HG02943 (cell line): ENCODE results near the gene MAGI1.
"Not testable (repeated sequence)": the region's sequence is repeated elsewhere in the genome, so short reads cannot be mapped to it uniquely, and the experiment has no call there.

Experiments used
- ATAC-seq: cut with Tn5 transposase; IDR thresholded peaks from one replicate; pipeline ENCODE4 v1.9.1; 2021; ENCODE audit warnings: mild to moderate bottlenecking, low read depth, moderate library complexity; ENCODE audit not compliant: unreplicated experiment

The MAGI1 gene

DNA sequence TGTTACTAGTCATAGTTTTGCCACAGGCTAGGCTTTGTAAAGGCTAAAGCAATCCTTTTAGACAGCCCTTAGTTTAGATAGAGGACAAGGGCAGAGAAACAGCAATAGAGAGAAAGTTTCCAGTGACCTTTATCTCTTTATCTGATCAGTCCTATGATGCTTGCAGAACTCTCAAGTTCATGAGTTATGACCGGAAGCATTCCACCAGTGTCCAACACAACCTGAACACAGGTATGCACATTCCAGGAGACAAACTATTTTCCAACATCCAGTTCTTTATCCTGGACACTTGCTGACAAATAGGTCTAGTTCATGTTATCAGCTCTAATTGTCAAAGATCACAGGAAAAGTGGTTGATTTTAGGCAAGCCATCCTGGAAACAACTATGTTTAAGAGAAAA, 422.2 kb downstream of the MAGI1 start:
- no peak for ATAC-seq

DNA sequence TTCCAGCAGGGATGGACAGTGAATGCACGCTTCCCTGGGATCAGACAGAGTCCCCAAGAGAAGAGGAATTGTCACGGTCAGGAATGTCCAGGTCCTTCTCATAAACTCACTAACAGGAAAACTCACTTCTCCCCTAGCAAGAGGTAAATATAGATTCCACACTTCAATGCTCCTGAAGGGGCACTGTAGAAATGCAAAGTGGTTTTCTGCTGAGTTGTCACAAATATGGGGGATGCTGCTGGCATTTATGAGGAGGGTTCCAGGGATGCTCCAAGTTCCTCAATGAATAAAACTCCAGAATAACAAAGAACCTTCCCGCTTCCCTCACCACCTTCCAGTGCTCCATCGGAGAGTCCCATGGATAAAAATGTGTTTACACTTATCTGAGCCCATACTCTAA, 423.4 kb downstream of the MAGI1 start:
- ATAC-seq: no peak

DNA sequence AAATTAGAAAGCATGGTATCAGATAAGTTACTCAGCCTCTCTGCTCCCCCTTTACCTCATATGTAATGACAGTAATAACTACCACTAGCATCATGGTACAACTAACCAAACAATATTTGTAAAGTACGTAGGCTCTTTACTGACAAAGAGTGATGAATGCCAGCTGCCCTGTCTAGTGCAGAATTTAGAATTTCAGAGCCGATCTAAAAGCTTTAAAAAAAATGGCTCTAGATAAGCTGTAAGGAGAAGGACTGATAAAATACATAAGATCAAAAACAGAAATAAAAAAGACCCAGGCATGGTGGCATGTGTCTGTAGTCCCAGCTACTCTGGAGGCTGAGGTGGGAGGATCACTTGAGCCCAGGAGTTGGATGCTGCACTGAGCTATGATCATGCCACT, 424.1 kb downstream of the MAGI1 start:
- no peak for ATAC-seq

DNA sequence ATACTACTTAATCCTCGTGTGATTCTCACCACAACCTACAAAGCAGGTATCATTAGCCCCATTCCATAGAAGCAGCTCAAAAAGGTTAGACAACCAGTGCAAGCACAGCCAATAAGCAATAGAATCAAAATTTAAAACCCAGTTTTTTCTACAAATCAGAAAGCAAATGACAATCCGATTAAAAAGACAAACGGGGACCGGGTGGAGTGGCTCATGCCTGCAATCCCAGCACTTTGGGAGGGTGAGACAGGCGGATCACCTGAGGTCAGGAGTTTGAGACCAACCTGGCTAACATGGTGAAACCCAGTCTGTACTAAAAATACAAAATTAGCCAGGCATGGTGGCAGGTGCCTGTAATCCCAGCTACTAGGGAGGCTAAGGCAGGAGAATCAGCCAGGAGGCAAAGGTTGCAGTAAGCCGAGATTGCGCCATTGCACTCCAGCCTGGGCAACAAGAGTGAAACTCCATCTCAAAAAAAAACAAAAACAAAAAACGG, 430.7 kb downstream of the MAGI1 start:
- ATAC-seq: not testable (repeated sequence)

DNA sequence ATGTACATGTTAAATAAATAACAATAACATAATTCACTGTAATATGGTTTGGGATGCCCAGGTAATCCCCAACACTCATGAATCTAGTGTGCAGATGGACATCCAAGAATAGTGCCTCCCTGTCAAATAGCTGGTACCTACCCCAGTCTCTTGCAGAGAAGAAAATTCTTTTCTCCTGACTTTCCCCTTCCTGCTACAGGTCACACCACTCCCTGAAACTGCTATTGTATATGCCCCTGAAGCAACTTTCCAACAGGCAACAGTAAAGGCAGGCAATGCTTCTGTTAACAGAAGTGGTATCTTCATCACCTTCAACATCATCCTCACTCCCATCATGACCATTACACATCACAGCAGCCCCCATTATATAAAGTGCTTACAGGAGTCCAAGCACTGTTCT, 431.6 kb downstream of the MAGI1 start:
- no peak for ATAC-seq

DNA sequence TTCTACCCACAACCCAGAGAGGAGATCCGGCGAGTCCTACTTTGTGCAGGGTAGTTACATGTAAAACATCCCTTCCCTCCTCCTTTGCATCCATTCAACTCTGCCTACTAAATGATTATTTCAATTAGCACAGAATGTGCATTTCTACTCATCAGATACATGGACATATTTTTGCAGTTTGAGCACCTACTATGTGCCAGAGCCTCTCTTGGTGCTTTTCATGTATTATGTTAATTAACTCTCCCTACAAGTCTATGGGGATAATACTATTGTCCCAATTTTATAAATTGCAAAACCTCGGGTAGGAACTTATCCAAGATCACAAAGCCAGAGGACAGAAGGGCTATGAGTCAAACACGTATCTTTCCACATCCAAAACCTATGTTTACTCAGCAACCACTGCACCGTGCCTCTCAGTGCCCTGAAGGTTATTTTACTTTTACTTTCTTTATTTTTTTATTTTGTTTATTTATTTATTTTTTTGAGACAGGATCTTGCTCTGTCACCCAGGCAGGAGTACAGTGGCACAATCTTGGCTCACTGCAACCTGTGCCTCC, 432.8 kb downstream of the MAGI1 start:
- no peak for ATAC-seq

DNA sequence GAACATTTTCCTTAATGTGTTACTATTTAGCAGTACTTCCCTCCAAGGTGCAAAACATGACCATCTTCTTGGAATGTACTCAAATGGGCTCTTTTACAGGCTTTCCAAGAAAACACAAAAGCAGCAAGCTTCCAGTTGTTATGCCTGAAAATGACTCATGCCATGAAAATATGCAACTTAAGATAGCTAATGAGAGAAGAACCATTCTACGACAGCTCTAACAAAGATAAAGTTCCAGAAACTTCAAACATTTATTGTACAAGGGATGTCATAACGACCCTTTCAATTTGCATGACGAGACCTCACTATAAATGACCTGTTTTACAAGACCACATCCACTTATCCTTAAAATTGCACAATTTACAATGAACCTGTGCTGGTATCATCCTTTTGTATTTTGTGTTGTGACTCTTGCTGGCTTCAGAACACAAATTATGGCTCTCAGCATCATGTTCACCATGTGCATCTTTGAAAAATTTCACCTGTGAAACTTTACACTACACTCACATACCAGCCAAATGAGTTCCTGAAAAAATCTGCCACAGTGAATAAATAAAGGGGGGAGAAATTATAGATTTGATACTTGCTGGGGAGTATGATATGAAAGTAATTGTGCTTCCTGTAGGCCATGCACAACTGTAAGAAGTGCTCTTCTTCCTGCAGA, 433.7 kb downstream of the MAGI1 start:
- ATAC-seq: no peak

DNA sequence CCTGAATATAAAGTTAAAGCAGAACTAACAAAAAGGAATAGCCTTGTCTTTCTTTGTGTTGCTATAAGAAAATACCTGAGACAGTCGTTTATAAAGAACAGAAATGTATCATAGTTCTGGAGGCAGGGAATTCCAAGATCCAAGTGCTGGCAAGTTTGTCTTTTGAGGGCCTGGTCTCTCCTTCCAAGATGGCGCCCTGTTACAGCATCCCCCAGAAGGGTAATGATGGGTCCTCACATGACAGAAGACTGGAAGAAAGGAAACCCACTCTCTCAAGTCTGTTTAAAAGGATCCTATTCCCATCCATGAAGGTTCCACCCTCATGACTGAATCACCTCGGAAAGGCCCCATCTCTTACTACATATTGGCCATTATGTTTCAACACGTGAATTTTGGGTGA, 435.1 kb downstream of the MAGI1 start:
- ATAC-seq: no peak

DNA sequence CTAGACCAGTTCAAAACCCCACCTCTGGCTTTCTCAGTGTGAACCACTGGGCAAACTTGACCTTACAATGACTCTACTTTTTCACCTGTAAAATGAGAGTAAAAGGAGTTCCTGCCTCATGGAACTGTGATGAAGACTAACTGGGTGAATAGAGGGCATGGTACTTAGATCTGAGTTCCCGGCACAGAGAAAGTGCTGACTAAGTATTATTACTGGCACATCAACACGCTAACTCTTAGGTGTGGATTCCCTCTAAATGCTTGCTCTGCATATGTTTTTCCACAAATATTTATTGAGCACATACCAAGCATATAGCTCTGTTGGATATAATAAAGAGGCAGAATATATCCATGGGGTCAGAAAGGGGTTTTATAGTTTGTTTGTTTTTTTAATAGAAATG, 437.8 kb downstream of the MAGI1 start:
- no peak for ATAC-seq

DNA sequence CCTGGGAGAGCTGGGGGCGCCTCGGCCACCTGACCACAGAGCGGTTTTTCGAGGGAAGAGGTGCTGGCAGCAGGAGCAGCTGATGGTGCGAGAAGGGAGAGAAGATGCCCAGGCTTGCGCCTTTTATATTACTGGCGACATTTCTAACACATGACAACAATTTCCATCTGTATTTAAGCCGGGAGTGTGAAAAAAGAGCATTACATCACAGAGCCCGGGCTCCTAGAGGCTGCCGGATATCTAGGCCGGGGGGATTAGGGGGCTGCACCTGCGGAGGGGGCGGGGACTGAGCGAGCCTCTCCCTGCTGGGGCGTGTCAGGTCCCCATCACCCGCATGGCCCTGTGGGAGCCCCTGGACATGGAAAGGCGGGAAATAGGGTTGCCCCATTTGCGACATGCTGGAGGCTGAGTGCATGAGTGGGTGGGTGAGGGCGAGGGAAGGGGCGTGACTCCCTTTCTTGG, 440.7 kb downstream of the MAGI1 start:
- no peak for ATAC-seq

DNA sequence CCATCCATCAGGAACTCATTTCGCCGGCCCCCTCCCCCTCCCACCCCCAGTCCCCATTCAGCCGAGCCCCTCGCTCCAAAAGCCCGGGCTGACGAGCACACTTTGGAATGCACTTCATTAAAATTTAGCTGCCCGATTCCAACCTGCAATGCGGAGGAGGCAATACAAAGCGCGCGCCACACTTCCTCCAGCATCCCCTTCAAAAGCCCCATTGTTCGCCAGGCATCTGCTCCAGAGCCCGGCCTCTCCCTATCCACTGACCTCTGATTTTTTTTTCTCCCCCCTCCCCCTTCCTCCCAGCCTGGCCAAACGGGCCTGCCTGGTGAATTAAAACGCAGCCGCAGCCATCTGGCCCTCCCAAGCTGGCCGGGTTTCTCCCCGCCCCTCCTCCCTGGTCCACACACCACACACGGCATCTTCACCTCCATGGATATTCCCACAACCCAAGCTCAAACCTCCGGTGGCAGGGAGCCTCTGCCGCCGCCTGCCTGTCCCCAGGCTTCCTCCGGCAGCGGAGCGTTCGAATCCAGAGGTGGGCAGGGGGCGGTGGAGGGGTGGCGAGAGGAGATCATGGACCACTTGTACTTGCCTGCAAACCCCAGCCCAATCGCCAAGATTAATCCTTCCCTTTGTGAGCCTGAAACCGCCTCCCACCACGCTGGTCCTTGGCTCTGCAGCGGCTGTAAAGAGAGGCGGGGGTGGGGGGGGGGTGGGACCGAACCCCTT, 441.3 kb downstream of the MAGI1 start:
- no peak for ATAC-seq

DNA sequence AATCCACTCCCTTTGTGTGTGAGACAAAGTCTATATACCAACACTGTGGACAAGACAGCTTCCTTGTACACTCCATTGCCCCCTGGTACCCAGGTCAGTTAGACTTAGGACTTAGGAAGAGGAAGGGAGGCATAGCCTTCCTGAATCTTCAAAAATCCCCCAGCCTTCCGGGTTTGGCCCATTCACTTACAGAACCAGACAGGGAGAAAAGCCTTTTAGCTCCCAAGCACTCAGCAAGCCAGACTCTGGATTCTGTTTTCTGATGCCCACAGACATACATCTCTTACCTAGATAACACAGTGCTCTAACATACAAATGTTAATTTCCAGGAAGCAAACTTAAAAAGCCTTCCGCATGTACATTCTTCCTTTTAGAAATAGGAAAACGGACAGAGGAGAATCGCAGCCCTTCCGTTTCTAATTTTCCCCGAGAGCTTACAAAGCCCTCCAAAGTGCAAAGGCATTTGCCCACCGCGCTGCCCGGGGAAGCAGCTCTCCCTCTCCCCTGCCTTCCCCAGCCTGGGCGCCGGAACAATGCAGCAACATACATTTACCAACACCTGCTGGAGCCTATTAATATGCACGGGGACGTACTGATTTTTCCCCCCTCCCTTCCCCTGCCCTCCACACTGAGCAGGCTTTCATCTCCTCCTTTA, 442.0 kb downstream of the MAGI1 start:
- no peak for ATAC-seq

DNA sequence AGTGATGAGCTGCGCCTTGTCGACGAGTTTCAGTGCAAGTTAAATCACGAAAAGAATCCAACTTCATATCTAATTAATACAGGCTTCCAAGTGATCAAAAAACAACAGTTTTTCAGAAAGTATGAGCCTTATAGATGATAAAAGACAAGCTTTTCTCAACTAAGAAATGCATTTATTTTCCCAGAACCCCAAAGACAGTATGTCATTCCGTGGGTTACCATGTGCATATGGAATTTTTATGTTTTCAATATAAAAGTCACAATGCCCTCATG, 442.8 kb downstream of the MAGI1 start:
- no peak for ATAC-seq

DNA sequence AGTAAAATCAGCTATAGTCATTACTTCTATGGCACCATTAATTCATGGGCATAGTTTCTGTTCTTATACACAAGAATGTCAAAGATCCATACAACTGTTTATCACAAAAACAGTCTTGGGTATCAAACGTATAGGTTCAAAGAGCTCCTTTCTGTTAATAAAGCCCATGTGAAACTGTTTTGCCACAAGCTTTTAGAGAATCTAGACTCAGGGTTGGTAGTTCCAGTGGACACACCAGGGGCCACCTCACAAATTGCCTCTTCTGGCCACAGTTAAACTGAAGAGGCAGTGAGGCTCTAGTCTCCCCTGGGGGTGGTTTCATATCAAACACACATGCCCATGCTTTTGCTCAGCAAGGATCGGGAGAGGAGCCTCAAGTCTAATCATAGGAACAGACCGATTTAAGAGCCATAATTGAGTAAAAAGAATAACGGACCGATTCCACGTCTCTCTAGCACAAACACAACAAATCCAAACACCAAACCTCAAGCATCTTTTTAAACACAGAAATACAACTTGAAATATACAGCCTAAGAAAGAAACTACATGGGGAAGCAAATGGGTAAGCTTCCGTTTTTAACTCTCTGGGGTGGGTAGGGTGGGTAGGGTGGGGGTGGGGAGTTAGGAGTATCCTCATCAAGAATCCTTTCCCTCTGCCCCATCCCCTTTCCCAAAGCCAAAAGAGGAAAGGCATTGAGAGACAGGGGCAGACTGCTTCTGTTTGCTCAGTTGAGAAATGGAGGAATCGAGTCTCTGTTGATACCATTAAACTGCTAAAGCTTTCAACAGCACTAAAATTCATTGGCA, 443.3 kb downstream of the MAGI1 start:
- no peak for ATAC-seq

DNA sequence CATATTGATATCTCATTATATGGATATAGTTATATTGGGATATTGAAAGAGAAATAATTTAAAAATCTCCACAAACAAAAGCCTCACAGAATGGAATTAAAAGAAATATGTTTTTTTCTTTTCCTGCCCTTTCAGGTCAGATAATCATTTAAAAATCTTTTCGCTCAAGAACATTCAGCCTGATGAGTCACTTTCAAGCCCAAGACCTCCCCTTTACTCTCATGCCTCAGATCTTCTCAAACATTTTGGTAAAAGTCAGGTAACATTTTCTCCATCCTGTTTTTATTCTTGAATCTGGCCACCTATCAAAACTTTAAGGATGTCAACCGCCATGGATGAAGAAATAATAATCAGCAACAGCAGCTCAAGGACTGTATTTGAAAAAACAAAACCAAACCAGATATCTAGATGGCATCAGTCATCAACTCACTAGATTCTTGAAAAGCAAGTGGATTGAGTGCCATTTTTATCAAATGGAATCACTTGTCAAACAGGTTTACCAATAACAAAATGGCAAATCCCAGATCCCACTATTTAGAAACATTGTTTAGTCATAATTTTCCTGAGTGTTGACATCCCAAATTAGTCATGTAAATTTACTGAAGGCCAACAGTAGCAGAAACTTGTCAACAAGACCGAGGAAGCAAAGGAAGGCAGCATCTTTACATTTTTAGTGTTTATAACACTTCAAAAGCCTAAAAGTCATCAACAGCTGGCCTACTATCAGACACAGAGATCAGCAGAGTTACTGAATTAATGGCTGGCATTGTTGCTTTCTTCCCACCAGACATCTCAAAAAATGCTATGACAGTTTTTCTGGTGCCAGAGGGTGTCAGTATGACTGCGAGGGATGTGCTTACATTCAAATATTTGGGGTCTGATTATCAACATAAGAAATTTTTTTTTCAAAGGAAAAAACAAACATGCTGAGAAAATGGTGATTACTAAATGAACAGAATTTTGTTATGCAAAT, 444.7 kb downstream of the MAGI1 start:
- ATAC-seq: no peak

DNA sequence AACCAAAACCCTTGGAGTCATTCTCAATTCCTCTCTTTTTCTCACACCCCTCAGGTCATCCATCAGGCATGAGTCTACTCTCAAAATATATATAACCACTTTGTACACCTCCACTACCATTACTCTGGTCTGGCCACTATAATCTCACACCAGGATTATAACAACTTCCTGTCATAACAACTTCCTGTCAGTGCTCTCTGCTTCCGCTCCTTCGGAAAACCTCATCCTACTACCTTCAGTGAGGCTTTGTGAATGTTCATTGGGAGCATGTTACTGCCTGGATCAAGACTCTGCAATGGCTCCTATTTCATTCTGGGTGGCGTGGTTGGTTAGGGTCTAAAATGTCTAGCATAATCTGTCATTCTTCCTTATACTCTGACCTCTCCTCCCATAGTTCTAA, 447.4 kb downstream of the MAGI1 start:
- ATAC-seq: no peak

DNA sequence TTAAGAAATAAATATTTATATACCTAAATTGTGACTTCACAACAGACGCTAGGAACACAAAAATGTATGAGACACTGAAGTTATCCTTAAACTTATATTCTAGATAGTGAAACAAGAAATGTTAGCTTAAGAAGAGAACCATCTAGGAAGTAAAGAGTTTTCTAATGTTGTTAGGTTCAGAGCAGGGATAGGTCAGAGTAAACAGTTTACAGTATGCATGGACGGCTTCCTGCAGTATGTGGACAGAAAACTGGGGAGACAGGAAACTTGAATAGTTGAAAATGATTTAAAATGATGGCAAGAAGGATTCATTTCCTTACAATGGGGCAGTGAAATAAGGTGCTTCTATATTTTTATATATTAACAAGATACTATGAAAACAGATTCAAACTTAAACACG, 449.8 kb downstream of the MAGI1 start:
- ATAC-seq: no peak

DNA sequence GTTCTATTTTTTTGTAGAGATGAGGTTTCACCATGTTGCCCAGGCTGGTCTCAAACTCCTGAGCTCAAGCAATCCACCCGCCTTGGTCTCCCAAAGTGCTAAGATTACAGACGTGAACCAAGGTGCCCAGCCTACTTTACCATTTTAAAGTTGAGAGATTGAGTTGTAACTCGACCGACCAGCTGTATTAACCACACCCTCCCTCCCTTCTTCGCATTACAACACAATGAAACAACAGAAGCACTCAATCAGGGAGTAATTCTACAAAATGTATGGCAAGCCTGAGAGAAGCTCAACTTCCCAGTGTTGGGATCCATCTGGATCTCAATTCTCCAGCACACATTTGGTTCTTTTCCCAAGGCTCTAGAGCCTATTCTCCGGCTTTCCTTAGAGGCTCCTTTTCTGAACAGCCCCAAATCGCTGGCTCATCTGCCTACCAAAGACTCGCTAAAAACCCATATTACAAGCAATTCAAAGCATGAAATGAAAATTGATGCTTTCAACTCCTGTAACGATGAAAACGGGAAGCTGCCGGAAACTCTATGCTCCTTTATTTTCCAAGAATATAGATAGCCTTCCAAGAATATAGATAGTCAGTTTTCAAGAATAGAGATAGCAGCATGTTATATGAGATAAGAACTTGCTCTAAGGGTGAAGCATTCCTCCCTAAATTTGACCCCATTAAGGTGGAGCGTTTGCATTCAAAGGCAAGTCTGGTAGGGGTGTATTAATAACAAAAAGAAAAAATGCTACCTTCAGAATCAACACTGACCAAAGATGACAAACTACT, 450.9 kb downstream of the MAGI1 start:
- no peak for ATAC-seq

DNA sequence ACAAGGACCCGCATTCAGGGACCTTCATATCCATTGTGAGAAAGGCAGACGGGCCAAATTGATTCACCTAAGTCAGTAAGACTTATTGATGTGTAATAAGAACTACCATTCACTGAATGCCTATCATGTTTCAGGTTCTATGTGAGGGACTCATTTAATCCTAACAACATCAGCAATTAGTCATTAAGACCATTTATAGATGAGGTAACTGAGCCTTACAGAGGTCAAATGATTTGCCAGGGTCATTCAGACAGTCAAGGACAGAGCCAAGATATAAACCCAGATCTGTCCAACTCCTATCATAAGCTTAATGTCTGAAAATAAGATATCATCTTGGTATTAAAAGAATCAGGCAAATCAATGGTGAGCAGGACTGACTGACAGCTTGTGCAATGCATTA, 453.8 kb downstream of the MAGI1 start:
- no peak for ATAC-seq
